NB4 (cell line): ENCODE measurements around the gene KCNIP3.

ENCODE experiments used
- DNase-seq: peaks from one replicate; pipeline ENCODE4 v3.0.0; 2010; ENCODE audit warnings: low read depth
- H3K4me3 ChIP-seq: one replicate; pipeline ENCODE4 v1.5.1; 2011; ENCODE audit warnings: mild to moderate bottlenecking, low read depth, low read length, moderate library complexity
- MYC ChIP-seq: IDR thresholded peaks from 2 replicates; pipeline ENCODE4 v1.6.1; 2011; ENCODE audit warnings: low read depth, low read length
- POLR2A ChIP-seq: IDR thresholded peaks from 2 replicates; pipeline ENCODE4 v1.6.1; 2011; ENCODE audit warnings: mild to moderate bottlenecking; ENCODE audit not compliant: insufficient read length; ENCODE audit errors: extremely low read depth
- TF ChIP-seq, protein P1 (sequence below): IDR thresholded peaks from 2 replicates; pipeline ENCODE4 v1.6.1; 2011; ENCODE audit warnings: low read depth, low read length
- TF ChIP-seq, protein P2 (sequence below): IDR thresholded peaks from one replicate; pipeline ENCODE4 v1.5.1; 2012; ENCODE audit warnings: low read depth, low read length

Gene KCNIP3

DNA sequence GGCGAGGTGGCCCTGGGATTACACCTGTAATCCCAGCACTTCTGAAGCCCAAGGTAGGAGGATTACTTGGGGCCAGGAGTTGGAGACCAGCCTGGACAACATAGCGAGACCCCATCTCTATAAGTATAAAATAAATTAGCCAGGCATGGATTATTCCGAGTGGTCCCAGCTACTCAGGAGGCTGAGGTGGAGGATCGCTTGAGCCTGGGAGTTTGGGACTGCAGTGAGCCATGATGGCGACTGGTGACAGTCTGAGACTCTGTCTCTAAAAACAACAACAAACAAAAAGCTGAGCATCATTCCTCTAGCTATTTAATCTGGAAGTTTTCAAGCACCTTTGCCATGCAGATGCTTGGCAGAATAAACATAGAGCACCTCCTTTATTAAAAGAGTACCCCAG is 83.6 kb downstream of the KCNIP3 start:
- TF ChIP-seq MYC (no peak), POLR2A (no peak)
- TF ChIP-seq, protein P1, sequence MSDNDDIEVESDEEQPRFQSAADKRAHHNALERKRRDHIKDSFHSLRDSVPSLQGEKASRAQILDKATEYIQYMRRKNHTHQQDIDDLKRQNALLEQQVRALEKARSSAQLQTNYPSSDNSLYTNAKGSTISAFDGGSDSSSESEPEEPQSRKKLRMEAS, result no peak
- TF ChIP-seq, protein P2, sequence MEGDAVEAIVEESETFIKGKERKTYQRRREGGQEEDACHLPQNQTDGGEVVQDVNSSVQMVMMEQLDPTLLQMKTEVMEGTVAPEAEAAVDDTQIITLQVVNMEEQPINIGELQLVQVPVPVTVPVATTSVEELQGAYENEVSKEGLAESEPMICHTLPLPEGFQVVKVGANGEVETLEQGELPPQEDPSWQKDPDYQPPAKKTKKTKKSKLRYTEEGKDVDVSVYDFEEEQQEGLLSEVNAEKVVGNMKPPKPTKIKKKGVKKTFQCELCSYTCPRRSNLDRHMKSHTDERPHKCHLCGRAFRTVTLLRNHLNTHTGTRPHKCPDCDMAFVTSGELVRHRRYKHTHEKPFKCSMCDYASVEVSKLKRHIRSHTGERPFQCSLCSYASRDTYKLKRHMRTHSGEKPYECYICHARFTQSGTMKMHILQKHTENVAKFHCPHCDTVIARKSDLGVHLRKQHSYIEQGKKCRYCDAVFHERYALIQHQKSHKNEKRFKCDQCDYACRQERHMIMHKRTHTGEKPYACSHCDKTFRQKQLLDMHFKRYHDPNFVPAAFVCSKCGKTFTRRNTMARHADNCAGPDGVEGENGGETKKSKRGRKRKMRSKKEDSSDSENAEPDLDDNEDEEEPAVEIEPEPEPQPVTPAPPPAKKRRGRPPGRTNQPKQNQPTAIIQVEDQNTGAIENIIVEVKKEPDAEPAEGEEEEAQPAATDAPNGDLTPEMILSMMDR, result no peak
- no peak for DNase-seq

DNA sequence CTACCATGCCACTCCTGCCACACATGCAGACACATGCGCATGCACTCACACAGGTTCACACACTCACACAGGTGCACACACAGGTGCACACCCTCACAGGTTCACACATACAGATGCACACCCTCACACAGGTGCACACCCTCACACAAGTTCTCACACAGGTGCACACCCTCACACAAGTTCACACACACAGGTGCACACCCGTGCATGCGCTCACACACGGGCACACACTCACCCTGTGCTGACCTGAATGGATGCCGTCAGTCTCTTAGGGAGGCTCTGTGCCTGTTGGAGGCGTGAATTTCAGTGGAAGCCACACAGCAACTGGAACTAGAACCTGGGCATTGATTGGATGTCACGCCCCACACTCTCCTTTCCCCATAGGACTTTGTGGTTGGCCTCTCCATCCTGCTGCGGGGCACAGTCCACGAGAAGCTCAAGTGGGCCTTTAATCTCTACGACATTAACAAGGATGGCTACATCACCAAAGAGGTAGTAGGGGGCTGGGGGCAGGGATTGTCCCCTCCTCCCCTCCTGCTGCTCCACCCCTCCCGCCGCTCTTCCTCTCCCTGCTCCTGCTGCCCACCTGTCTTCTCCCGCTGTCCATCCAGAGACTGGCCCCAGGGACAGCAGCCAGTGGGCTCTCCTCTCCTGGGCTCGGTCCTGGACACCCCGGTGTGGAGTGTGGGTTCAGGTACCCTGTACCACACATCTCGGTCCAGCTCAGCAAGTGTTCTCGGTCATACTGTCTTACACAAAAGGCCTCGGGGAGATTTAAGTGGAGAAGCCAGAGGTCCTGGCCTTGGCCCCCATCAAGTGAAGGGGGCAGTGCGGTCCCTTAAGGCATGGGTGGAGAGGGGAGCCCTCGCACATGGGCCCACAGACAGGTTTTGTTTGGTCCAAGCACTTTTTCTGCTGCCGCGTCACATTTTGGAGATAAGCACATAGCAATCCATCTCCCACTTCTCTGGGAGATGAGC is 84.4 kb downstream of the KCNIP3 start:
- TF ChIP-seq, protein P2, result no peak
- TF ChIP-seq POLR2A (no peak), MYC (no peak)
- TF ChIP-seq, protein P1, result no peak
- no peak overlapping the region for H3K4me3 ChIP-seq
- no peak for DNase-seq

More for the DNA sequence above, 83.6 kb downstream of the KCNIP3 start:
- no peak overlapping the region for H3K4me3 ChIP-seq

DNA sequence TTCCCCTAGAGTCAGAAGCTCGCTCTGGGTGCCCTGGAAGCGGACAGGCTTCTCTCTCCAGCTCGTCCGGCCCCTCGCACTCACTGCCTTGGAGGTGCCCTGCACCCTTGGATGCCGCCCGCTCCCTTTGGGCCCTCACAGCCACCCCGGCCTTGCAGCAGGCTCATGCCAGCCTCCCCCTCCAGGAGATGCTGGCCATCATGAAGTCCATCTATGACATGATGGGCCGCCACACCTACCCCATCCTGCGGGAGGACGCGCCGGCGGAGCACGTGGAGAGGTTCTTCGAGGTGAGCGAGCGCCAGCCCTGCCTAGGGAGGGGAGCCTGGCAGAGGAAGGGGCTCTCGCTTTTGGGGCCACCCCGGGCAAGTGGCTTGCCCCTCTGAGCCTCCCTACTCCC is 85.0 kb downstream of the KCNIP3 start:
- no peak for DNase-seq
- TF ChIP-seq MYC (no peak), POLR2A (no peak)
- TF ChIP-seq, protein P2, result no peak
- TF ChIP-seq, protein P1, result no peak

DNA sequence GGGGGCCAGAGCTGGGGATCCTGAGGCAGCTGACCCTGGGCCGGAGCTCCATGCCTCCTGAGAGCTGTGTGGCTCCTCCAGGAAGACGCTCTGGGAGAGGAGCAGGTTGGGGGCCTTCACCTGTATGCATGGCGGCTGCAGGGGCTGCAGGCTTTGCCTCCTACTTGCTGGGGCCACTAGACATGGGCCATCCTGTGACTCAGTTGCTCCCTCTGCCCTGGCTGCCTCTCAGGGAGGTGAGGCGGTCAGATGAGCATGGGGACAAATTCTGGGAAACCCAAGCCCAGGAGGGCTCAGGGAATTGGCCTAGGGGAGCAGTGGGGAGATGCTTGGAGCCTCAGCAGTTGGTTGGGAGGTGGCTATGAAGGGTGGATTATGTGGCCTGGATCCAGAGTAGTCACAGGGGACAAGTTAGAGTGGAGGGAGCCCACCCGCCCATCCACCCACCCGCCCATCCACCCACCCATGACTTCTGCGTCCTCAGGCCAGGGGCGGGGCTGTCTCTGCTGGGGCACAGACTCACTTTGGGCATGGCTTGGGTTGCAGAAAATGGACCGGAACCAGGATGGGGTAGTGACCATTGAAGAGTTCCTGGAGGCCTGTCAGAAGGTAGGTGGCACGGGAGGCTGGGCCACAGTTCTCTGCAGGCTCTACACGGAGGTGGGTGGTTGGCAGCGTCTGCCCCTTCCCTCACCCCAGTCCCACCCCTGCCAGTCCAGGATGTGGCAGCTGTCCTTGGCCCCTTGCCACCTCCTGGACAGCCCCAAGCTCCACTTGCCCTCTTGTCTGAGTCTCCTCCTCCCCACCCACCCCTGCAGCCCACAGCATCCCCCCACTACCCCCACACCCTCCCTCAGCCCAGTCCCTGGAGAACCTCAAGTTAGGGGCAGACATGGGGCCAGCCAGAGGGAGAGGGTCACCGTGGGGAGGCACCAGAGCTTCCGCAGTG is 85.8 kb downstream of the KCNIP3 start:
- TF ChIP-seq, protein P1, result no peak
- TF ChIP-seq POLR2A, result no peak
- TF ChIP-seq MYC, result no peak
- TF ChIP-seq, protein P2, result no peak
- H3K4me3 ChIP-seq, result no peak overlapping the region
- no peak for DNase-seq

More for the DNA sequence above, 85.0 kb downstream of the KCNIP3 start:
- H3K4me3 ChIP-seq, result no peak overlapping the region

- no peak for DNase-seq
- H3K4me3 ChIP-seq, result no peak overlapping the region
- TF ChIP-seq POLR2A (no peak), MYC (no peak)
- TF ChIP-seq, protein P2, result no peak
- TF ChIP-seq, protein P1, result no peak
These were observed 86.5 kb downstream of the KCNIP3 start for GRCh38 chr2:95383635-95384027.
